GM12874 (cell line): ENCODE data around the gene ASH1L.

Experiments used
- CTCF ChIP-seq: IDR thresholded peaks from 2 replicates; pipeline ENCODE4 v1.5.1; 2011; ENCODE audit warnings: low read depth, mild to moderate bottlenecking, control low read depth, low read length, moderate library complexity; ENCODE audit not compliant: insufficient read depth

Gene ASH1L

GRCh38 chr1:155320661-155321617, 241.7 kb downstream of the ASH1L start, which contains the start of gene RUSC1:
Gene RUSC1 (plus strand): TSS chr1:155320894. CDS start chr1:155321774, 880 bp downstream.
- TF ChIP-seq CTCF = no peak

- no peak for TF ChIP-seq CTCF
Observed at GRCh38 chr1:155320252-155320651, 242.4 kb downstream of the ASH1L start.

GRCh38 chr1:155319536-155319935, 243.1 kb downstream of the ASH1L start:
- no peak for TF ChIP-seq CTCF

GRCh38 chr1:155318082-155318481, 244.5 kb downstream of the ASH1L start:
- no peak for TF ChIP-seq CTCF

GRCh38 chr1:155316922-155317321, 245.7 kb downstream of the ASH1L start:
- TF ChIP-seq CTCF = no peak

GRCh38 chr1:155313261-155313660, 249.3 kb downstream of the ASH1L start:
- TF ChIP-seq CTCF = no peak

- peak; percentile 18; the same call in 1 of the 2 replicates for TF ChIP-seq CTCF
Observed at GRCh38 chr1:155309423-155310021, 253.1 kb downstream of the ASH1L start.
